H9 (cell line): ENCODE results near the gene MSH3. TPM values are rescaled to one million over a fixed set of nuclear protein-coding genes. Genes with fewer than 3 reads are reported as not detected.
A peak's percentile ranks its signal among the peaks of the same experiment; 100 is the strongest.

Experiments used
- DNase-seq: peaks from one replicate; pipeline ENCODE4 v3.0.0-alpha.2; 2017
- H2AFZ ChIP-seq: one replicate; pipeline ENCODE4 v1.6.1; 2013; ENCODE audit warnings: mild to moderate bottlenecking, low read length, control low read depth, moderate library complexity
- H2AK5ac ChIP-seq: 2 replicates; pipeline ENCODE4 v1.6.1; 2013; ENCODE audit warnings: low read length, control low read depth, mixed read lengths; ENCODE audit not compliant: insufficient read length
- H2BK120ac ChIP-seq: one replicate; pipeline ENCODE4 v1.6.1; 2013; ENCODE audit warnings: low read depth, mild to moderate bottlenecking, low read length, control low read depth, inconsistent platforms; ENCODE audit not compliant: poor library complexity, severe bottlenecking
- H2BK12ac ChIP-seq: 2 replicates; pipeline ENCODE4 v1.6.1; 2013; ENCODE audit warnings: low read length, control low read depth, mixed read lengths, low read depth; ENCODE audit not compliant: insufficient read length
- H2BK15ac ChIP-seq: 2 replicates; pipeline ENCODE4 v1.6.1; 2013; ENCODE audit warnings: low read depth, low read length, control low read depth
- H2BK20ac ChIP-seq: one replicate; pipeline ENCODE4 v1.6.1; 2013; ENCODE audit warnings: low read depth, mild to moderate bottlenecking, low read length, control low read depth, inconsistent platforms; ENCODE audit not compliant: poor library complexity, severe bottlenecking
- H2BK5ac ChIP-seq: 2 replicates; pipeline ENCODE4 v1.6.1; 2013; ENCODE audit warnings: low read length, control low read depth, mixed read lengths; ENCODE audit not compliant: insufficient read length
- H3K14ac ChIP-seq: 2 replicates; pipeline ENCODE4 v1.6.1; 2013; ENCODE audit warnings: low read length, control low read depth; ENCODE audit not compliant: insufficient read depth
- H3K18ac ChIP-seq: 2 replicates; pipeline ENCODE4 v1.6.1; 2013; ENCODE audit warnings: low read depth, mild to moderate bottlenecking, mixed read lengths, low read length, control low read depth; ENCODE audit not compliant: insufficient read length
- H3K23ac ChIP-seq: 2 replicates; pipeline ENCODE4 v1.6.1; 2013; ENCODE audit warnings: low read length, control low read depth, mixed read lengths, low read depth; ENCODE audit not compliant: insufficient read length
- H3K23me2 ChIP-seq: 2 replicates; pipeline ENCODE4 v1.6.1; 2013; ENCODE audit warnings: low read depth, mild to moderate bottlenecking, mixed read lengths, low read length, control low read depth; ENCODE audit not compliant: insufficient read length, poor library complexity, severe bottlenecking
- H3K27ac ChIP-seq: 2 replicates; pipeline ENCODE4 v1.5.1; 2013; ENCODE audit warnings: low read length, control low read depth, mixed read lengths, low read depth; ENCODE audit not compliant: insufficient read length
- H3K27me3 ChIP-seq: 2 replicates; pipeline ENCODE4 v1.6.1; 2013; ENCODE audit warnings: low read length, control low read depth, inconsistent platforms; ENCODE audit not compliant: insufficient read depth
- H3K4ac ChIP-seq: 2 replicates; pipeline ENCODE4 v1.6.1; 2013; ENCODE audit warnings: low read depth, mild to moderate bottlenecking, control low read depth, inconsistent platforms, low read length, moderate library complexity
- H3K4me1 ChIP-seq: 2 replicates; pipeline ENCODE4 v1.6.1; 2013; ENCODE audit warnings: low read length, control low read depth, inconsistent platforms; ENCODE audit not compliant: insufficient read depth
- H3K4me2 ChIP-seq: 2 replicates; pipeline ENCODE4 v1.6.1; 2013; ENCODE audit warnings: low read length, control low read depth, mixed read lengths; ENCODE audit not compliant: insufficient read length, insufficient read depth
- H3K56ac ChIP-seq: 2 replicates; pipeline ENCODE4 v1.6.1; 2013; ENCODE audit warnings: low read depth, mild to moderate bottlenecking, mixed read lengths, low read length, control low read depth; ENCODE audit not compliant: insufficient read length
- H3K79me1 ChIP-seq: 2 replicates; pipeline ENCODE4 v1.6.1; 2013; ENCODE audit warnings: low read depth, mild to moderate bottlenecking, moderate library complexity, low read length, control low read depth, inconsistent platforms; ENCODE audit not compliant: insufficient read depth, poor library complexity, severe bottlenecking
- H3K79me2 ChIP-seq: 2 replicates; pipeline ENCODE4 v1.6.1; 2013; ENCODE audit warnings: low read length, control low read depth, inconsistent platforms; ENCODE audit not compliant: insufficient read depth
- H3K9ac ChIP-seq: 2 replicates; pipeline ENCODE4 v1.6.1; 2013; ENCODE audit warnings: low read length, control low read depth, mixed read lengths; ENCODE audit not compliant: insufficient read length; ENCODE audit errors: extremely low read depth
- H3K9me3 ChIP-seq: one replicate; pipeline ENCODE4 v1.6.1; 2013; ENCODE audit warnings: low read depth, low read length, inconsistent platforms; ENCODE audit not compliant: control insufficient read depth
- H3T11ph ChIP-seq: one replicate; pipeline ENCODE4 v1.6.1; 2013; ENCODE audit warnings: mild to moderate bottlenecking, low read length, control low read depth, inconsistent platforms
- H4K20me1 ChIP-seq: one replicate; pipeline ENCODE4 v1.6.1; 2013; ENCODE audit not compliant: control insufficient read depth, insufficient read length, insufficient read depth
- H4K5ac ChIP-seq: 2 replicates; pipeline ENCODE4 v1.6.1; 2013; ENCODE audit warnings: low read depth, mild to moderate bottlenecking, mixed read lengths, low read length, control low read depth; ENCODE audit not compliant: insufficient read length
- H4K8ac ChIP-seq: replicated peaks from 2 replicates; pipeline ENCODE4 v1.6.1; 2013; ENCODE audit warnings: low read length, control low read depth, mixed read lengths, low read depth; ENCODE audit not compliant: insufficient read length
- H4K91ac ChIP-seq: 2 replicates; pipeline ENCODE4 v1.6.1; 2013; ENCODE audit warnings: low read depth, mild to moderate bottlenecking, moderate library complexity, mixed read lengths, low read length, control low read depth; ENCODE audit not compliant: insufficient read length
- H3K27ac Mint-ChIP-seq, 3 experiments: 2 replicates in 2 of 3; 3 replicates in 1 of 3; pipeline ENCODE4 v1.8.0; 2020 to 2021; ENCODE audit warnings: mixed read lengths in 3 of 3, mild to moderate bottlenecking in 1 of 3, moderate library complexity in 1 of 3
- H3K27me3 Mint-ChIP-seq: 2 replicates; pipeline ENCODE4 v1.8.0; 2021; ENCODE audit warnings: low read depth, mild to moderate bottlenecking, moderate library complexity, mixed read lengths
- H3K36me3 Mint-ChIP-seq, 3 experiments: 2 replicates in 2 of 3; 3 replicates in 1 of 3; pipeline ENCODE4 v1.8.0; 2020 to 2021; ENCODE audit warnings: low read depth in 3 of 3, mixed read lengths in 3 of 3; ENCODE audit not compliant: insufficient read depth in 1 of 3
- H3K4me1 Mint-ChIP-seq, 2 experiments: 2 replicates each; pipeline ENCODE4 v1.8.0; 2020; ENCODE audit warnings: mixed read lengths in 2 of 2
- H3K4me3 Mint-ChIP-seq, 2 experiments: 2 replicates in 1 of 2; 3 replicates in 1 of 2; pipeline ENCODE4 v1.8.0; 2020 to 2021; ENCODE audit warnings: mild to moderate bottlenecking in 2 of 2, mixed read lengths in 2 of 2, moderate library complexity in 1 of 2
- H3K9me3 Mint-ChIP-seq, 2 experiments: 2 replicates in 1 of 2; 3 replicates in 1 of 2; pipeline ENCODE4 v1.8.0; 2020; ENCODE audit warnings: mild to moderate bottlenecking in 2 of 2, mixed read lengths in 2 of 2, moderate library complexity in 1 of 2
- WGBS: extraction: QIAGEN DNeasy Blood & Tissue Kit; methylation state at CpG from one replicate; pipeline ENCODE4 v1.1.7; 2013; ENCODE audit warnings: missing lambda C conversion rate, low lambda C conversion rate, mixed read lengths; ENCODE audit not compliant: insufficient read length; ENCODE audit errors: extremely low coverage; 5-methylcytosine and 5-hydroxymethylcytosine counted together
- total RNA-seq: library from RNA; stranded (reverse); gene quantifications from 2 replicates; pipeline ENCODE4 v1.2.1, GENCODE V29; 2021
- TF ChIP-seq, protein P1 (sequence below): fragments of 200-600 bp; sonication (generic); conservative IDR thresholded peaks from 3 replicates; pipeline ENCODE4 v1.8.0; 2021; ENCODE audit warnings: antibody characterized with exemption, mild to moderate bottlenecking

MSH3 gene
- total RNA-seq, 1 experiment from 2014 or later, result 17.3 TPM

GRCh38 chr5:80711938-80712337, 57.5 kb downstream of the MSH3 start:
- Histone ChIP-seq H2BK120ac (no peak overlapping the region), H3K4me2 (no peak overlapping the region), H3K79me1 (no peaks in the 10 kb centered on the region), H3K14ac (no peak overlapping the region), H3K9ac (no peak overlapping the region), H2AFZ (no peak overlapping the region), H2BK20ac (no peak overlapping the region), H3K4me1 (no peaks in the 10 kb centered on the region), H3K23ac (no peak overlapping the region), H3K79me2 (no peaks in the 10 kb centered on the region), H3K18ac (no peak overlapping the region), H2BK5ac (no peak overlapping the region), H3K4ac (no peak overlapping the region), H3T11ph (no peak overlapping the region), H3K56ac (no peak overlapping the region), H4K8ac (no peak overlapping the region), H4K20me1 (no peaks in the 10 kb centered on the region), H4K5ac (no peak overlapping the region), H2AK5ac (no peak overlapping the region), H3K9me3 (no peaks in the 10 kb centered on the region), H2BK12ac (no peak overlapping the region), H4K91ac (no peak overlapping the region), H3K23me2 (no peaks in the 10 kb centered on the region), H3K27me3 (no peaks in the 10 kb centered on the region), H3K27ac (no peak overlapping the region), H2BK15ac (no peak overlapping the region)
- TF ChIP-seq, protein P1, sequence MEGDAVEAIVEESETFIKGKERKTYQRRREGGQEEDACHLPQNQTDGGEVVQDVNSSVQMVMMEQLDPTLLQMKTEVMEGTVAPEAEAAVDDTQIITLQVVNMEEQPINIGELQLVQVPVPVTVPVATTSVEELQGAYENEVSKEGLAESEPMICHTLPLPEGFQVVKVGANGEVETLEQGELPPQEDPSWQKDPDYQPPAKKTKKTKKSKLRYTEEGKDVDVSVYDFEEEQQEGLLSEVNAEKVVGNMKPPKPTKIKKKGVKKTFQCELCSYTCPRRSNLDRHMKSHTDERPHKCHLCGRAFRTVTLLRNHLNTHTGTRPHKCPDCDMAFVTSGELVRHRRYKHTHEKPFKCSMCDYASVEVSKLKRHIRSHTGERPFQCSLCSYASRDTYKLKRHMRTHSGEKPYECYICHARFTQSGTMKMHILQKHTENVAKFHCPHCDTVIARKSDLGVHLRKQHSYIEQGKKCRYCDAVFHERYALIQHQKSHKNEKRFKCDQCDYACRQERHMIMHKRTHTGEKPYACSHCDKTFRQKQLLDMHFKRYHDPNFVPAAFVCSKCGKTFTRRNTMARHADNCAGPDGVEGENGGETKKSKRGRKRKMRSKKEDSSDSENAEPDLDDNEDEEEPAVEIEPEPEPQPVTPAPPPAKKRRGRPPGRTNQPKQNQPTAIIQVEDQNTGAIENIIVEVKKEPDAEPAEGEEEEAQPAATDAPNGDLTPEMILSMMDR, result peak; percentile 81
- no peaks in the 10 kb centered on the region for H3K9me3 Mint-ChIP-seq
- H3K4me1 Mint-ChIP-seq, result peaks cover 11 to 13% of the 10 kb centered on the region in 2 experiments
- no peak overlapping the region for H3K4me3 Mint-ChIP-seq
- WGBS, result no CpG with 5 or more reads among the region's 3 CpGs
- peak; percentile 67 for DNase-seq
- H3K27me3 Mint-ChIP-seq, result no peaks in the 10 kb centered on the region
- H3K36me3 Mint-ChIP-seq, result peaks cover 0 to 17% (median 1%) of the 10 kb centered on the region in 3 experiments; a peak in 4 of 7 replicates
- no peak overlapping the region for H3K27ac Mint-ChIP-seq
